ENCODE measurements around the gene NDEL1. TPM values are rescaled to one million over a fixed set of nuclear protein-coding genes. Genes with fewer than 3 reads are reported as not detected.

Gene NDEL1
- total RNA-seq, 1 experiment from 2014 or later = 71.1 TPM

GRCh38 chr17:8475227-8475626, 39.5 kb downstream of the NDEL1 start:
- Histone ChIP-seq H3K9me3 (ENCODE audit: low read depth, low read length, poor library complexity, severe bottlenecking) (no peaks in the 10 kb centered on the region), H3K4me1 (ENCODE audit: insufficient read depth, low read length, poor library complexity, severe bottlenecking) (peaks cover 9% of the 10 kb centered on the region), H3K27ac (ENCODE audit: low read depth, low read length, poor library complexity, severe bottlenecking) (no peak overlapping the region), H3K27me3 (replicated peaks; ENCODE audit: insufficient read depth, low read depth, low read length, poor library complexity) (no peaks in the 10 kb centered on the region), H3K4me3 (ENCODE audit: low read depth, low read length, poor library complexity, severe bottlenecking) (no peak overlapping the region), H3K36me3 (ENCODE audit: insufficient read depth, low read length, poor library complexity, severe bottlenecking) (peaks cover 76% of the 10 kb centered on the region)
- DNase-seq (ENCODE audit: low spot score) = no peak
- intact Hi-C loops (cut with micrococcal nuclease; ENCODE audit: unreplicated experiment) = no loop called here
- no peak for TF ChIP-seq CTCF (conservative IDR thresholded peaks at IDR 0.05; ENCODE audit: low read depth, low read length)
- no peak for TF ChIP-seq EZH2 (IDR thresholded peaks at IDR 0.05; ENCODE audit: borderline replicate concordance, low read depth, low read length, poor library complexity, severe bottlenecking)
- POLR2A ChIA-PET (ENCODE audit: low non-redundant PET) = no interaction called here
- BruUV-seq (replicated peaks) = no TSS peak
- CTCF ChIA-PET = no interaction called here

GRCh38 chr17:8475781-8476180, 40.1 kb downstream of the NDEL1 start:
- ChIA-PET POLR2A (ENCODE audit: low non-redundant PET) (interaction anchor here (0.5 kb wide), 1 partner anchor 270 kb away, joined by 5 read pairs; no protein-coding TSS in a partner anchor), CTCF (no interaction called here)
- Histone ChIP-seq H3K27me3 (replicated peaks; ENCODE audit: insufficient read depth, low read depth, low read length, poor library complexity) (no peaks in the 10 kb centered on the region), H3K27ac (ENCODE audit: low read depth, low read length, poor library complexity, severe bottlenecking) (no peak overlapping the region), H3K4me1 (ENCODE audit: insufficient read depth, low read length, poor library complexity, severe bottlenecking) (peaks cover 3% of the 10 kb centered on the region), H3K4me3 (ENCODE audit: low read depth, low read length, poor library complexity, severe bottlenecking) (no peak overlapping the region), H3K36me3 (ENCODE audit: insufficient read depth, low read length, poor library complexity, severe bottlenecking) (peaks cover 82% of the 10 kb centered on the region), H3K9me3 (ENCODE audit: low read depth, low read length, poor library complexity, severe bottlenecking) (no peaks in the 10 kb centered on the region)
- DNase-seq (ENCODE audit: low spot score) = no peak
- no TSS peak for BruUV-seq (replicated peaks)
- TF ChIP-seq EZH2 (IDR thresholded peaks at IDR 0.05; ENCODE audit: borderline replicate concordance, low read depth, low read length, poor library complexity, severe bottlenecking) (no peak), CTCF (conservative IDR thresholded peaks at IDR 0.05; ENCODE audit: low read depth, low read length) (no peak)
- intact Hi-C loops (cut with micrococcal nuclease; ENCODE audit: unreplicated experiment) = no loop called here

- no TSS peak for BruUV-seq (replicated peaks)
- intact Hi-C loops (cut with micrococcal nuclease; ENCODE audit: unreplicated experiment) = no loop called here
- Histone ChIP-seq H3K36me3 (ENCODE audit: insufficient read depth, low read length, poor library complexity, severe bottlenecking) (peaks cover 84% of the 10 kb centered on the region), H3K27ac (ENCODE audit: low read depth, low read length, poor library complexity, severe bottlenecking) (no peak overlapping the region), H3K9me3 (ENCODE audit: low read depth, low read length, poor library complexity, severe bottlenecking) (no peaks in the 10 kb centered on the region), H3K4me1 (ENCODE audit: insufficient read depth, low read length, poor library complexity, severe bottlenecking) (no peaks in the 10 kb centered on the region), H3K27me3 (replicated peaks; ENCODE audit: insufficient read depth, low read depth, low read length, poor library complexity) (no peaks in the 10 kb centered on the region), H3K4me3 (ENCODE audit: low read depth, low read length, poor library complexity, severe bottlenecking) (no peak overlapping the region)
- ChIA-PET CTCF (no interaction called here), POLR2A (ENCODE audit: low non-redundant PET) (no interaction called here)
- no peak for TF ChIP-seq EZH2 (IDR thresholded peaks at IDR 0.05; ENCODE audit: borderline replicate concordance, low read depth, low read length, poor library complexity, severe bottlenecking)
- no peak for TF ChIP-seq CTCF (conservative IDR thresholded peaks at IDR 0.05; ENCODE audit: low read depth, low read length)
- DNase-seq (ENCODE audit: low spot score) = no peak
Observed at GRCh38 chr17:8476741-8477140, 41.1 kb downstream of the NDEL1 start.

Measured in A673 (cell line).